Activated naive CD4-positive, alpha-beta T cell (primary cell): Measurements from ENCODE around the gene MXRA8.

Experiments
- DNase-seq, 4 experiments: peaks; one replicate each; lab custom pipeline; 2025; lab: John Stamatoyannopoulos, UW

The MXRA8 gene

GRCh38 chr1:1367315-1367714, 9.0 kb upstream of the MXRA8 start:
- no peak for DNase-seq

- DNase-seq = no peak
Measured at GRCh38 chr1:1366699-1367066, 8.3 kb upstream of the MXRA8 start.

DNA sequence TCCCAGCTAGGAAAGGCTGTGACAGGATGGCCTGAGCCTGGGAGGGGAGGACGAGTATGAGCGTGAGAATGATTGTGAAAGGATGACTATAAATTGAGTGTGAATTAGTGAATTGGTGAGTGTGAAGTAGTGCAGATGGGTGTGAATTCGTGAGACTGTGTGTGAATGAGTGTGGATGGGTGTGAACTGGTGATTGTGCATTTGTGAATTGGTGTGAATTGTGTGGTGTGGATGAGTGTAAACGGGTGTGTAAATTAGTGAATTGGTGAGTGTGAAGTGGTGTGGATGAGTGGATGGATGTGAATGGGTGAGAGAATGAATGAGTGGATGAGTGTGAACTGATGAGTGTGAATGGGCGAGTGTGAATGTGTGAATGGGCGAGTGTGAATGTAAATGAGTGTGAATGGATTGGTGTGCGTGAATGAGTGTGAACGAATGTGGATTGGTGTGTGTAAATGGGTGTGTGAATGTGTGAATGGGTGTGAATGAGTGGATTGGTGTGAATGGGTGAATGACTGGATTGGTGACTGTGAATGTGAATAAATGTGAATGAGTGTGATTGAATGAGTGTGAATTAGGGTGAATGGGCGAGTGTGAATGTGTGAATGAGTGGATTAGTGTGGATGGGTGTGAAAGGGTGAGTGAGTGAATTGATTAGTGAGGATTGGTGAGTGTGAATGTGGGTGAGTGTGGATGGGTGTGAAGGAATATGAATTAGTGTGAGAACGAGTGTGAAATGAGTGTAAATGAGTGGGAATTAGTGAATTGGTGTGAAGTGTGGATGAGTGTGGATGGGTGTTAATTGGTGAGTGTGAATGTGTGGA, 7.7 kb upstream of the MXRA8 start:
- DNase-seq = no peak

- DNase-seq = no peak
Measured at GRCh38 chr1:1364266-1364665, 5.9 kb upstream of the MXRA8 start.

GRCh38 chr1:1361982-1362423, 3.6 kb upstream of the MXRA8 start:
- no peak for DNase-seq

DNA sequence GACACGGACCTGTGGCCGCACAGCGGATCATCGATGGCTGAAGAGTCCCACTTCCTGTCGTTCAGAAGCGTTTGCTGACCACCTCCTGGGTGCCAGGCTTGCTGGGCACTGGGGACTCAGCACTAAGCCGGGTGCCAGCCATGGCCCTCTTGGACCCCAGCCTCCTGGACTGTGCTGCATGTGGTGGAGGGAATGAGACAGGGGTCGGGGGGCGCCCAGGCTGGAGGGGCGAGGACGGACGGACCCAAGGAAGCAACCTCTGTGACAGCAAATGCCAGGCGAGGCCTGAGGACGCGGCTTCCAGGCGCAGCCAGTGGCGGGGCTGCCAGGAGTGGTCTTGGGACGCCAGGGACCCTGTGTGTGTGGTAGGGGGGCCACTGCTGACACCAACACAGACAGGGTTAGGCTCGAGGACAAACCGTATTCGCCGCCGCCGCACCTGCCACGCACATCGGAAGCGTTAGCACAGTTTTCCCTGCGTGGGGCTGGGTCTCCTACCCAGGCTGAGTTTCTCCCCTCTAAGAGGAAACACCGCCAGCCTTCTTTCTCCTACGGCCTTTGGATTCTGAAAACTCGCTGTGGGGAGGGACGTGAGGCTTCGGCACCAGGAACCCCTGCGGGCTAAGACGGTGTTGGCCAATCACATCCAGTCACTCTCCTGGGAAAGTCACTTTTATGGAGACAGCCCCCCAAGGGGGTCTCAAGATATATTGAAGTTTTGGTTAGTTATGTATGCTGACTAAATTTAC, 3.1 kb upstream of the MXRA8 start:
- DNase-seq = no peak

DNA sequence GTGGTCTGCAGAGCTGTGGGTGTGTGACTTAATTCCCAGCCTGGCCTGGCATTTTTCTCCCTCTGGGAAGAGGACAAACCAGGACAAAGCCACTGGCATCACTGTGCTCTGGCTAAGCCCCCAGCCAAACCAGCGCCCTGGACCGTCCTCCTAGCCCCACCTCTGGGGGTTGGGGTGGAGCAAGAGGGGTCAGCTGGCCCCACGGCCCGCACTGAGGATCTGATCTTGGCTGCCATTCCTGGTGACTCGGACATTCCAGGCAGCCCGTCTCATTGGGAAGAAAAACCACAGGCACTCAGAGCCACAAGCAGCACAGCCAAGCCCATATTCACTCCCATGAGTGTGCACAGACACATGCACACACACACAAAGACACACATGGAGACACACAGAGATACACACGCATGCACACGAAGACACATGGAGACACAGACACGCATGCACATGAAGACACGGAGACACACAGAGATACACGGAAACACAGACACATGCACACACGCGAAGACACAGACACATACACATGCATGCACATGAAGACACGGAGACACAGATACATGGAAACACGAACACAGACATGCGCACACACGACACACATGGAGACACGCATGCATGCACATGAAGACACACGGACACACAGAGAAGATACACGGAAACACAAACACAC, 2.3 kb upstream of the MXRA8 start:
- DNase-seq = no peak

DNA sequence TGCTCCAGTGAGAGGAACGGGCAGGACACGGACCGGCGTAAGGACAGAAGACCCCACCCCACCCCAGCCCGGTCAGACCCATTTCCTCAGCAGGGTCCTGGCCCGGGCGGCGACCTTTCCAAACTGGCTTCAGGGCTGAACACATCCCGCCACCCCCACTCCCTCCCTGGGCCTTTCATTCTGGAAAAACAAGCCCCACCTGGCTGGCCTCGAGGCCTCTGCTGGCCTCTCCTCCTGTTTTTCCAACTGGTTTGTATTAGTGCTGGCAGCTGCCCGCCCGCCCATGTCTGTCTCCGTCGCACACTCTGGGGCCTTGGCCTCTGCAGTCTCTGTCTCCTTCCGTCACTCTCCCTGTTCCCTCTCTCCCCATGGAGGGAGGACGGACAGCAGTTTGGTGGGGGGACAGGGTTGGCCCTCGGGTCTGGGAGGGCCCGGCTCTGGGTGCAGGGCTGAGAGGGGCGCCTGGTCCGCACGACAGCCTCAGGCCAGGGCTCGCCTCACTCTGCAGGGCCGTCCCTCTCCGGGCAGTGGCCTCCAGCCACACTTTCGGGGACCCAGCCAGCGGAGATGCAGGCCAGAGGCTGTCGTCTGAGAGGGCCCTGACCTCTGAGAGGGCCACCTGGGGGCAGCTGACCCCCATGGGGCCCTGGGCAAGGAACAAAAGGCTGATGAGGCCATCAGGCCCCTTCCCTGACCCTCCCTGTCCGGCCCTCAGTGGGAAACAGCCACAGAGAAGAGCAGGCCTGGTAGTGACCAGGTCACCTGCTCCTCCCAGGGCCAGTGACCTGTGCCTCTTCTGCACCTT, 1.5 kb upstream of the MXRA8 start:
- no peak for DNase-seq

DNA sequence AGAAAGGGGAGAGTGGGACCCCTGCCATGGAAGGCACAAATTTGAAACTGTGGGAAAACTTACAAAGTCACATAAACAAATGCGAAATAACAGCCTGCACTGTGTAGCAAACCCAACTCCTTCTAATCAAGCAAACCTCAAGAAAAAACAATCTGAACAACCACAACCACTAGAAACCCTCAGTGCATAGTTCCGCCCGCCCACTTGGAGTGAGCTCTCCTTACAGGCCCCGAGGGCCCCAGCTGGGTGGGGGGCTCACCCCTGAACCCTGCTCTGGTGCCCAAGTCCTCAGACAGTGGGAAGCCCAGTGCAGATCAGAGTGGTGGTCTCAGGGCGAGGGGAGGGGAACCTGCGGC, 931 bp upstream of the MXRA8 start:
- no peak for DNase-seq

GRCh38 chr1:1357871-1358432, 403 bp downstream of the MXRA8 start:
- no peak for DNase-seq

DNA sequence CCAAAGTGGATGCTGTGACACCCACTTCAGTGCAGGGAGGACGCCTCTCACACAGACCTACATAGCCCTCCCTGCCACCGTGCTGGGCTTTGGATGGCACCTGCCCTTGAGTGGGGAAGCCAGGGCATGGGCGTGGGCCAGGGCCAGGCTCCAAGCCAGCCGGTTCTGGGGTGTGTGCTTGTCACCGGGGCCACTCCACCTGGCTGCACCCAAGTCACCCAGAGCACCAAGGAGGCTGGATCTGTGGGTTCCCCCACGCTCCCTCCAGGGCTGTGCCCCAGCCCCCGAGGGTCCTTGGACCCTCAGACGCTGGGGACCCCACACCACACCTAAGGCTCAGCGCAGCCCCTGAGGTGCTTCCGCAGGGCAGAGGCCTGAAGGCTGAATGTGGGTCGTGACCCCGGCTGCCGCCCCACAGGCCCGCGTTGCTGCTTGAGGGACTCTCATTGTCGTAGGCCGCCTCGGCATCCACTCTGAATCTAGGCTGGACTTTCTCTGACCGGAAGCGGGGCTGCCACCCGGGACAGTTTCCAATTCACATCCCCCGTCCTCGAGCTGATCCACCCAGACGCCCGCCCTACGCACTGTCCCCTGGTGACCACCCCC, 1.5 kb downstream of the MXRA8 start:
- DNase-seq = no peak

DNA sequence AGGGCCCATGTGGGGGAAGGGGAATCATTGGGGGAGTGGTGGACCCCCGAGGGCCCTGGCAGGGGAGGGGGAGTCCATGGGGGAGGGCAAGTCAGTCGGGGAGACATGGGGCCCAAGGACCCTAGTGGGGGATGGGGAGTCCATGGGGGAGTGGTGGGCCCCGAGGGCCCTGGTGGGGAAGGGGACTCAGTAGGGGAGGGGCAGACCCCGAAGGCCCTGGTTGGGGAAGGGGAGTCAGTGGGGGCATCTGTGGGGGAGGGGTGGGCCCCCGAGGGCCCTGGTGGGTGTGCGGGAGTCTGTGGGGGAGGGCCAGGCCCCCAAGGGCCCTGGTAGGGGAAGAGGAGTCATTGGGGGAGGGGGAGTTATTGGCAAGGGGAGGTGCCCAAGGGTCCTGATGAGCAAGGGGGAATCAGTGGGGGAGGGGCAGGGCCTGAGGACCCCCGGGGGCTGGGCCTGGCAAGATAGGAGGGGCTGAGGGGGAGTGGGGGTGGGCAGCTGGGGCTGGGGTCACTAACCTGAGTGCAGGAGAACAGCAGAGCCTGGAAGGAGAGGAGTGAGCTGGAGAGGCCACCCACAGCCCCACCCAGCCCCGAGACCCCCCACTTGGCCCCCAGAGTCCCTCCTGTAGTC, 2.1 kb downstream of the MXRA8 start:
- DNase-seq = no peak

GRCh38 chr1:1355416-1355815, 2.9 kb downstream of the MXRA8 start:
- no peak for DNase-seq

- DNase-seq = peak in 1 of 4 experiments; percentile 26
Measured at GRCh38 chr1:1354271-1355247, 3.8 kb downstream of the MXRA8 start.

DNA sequence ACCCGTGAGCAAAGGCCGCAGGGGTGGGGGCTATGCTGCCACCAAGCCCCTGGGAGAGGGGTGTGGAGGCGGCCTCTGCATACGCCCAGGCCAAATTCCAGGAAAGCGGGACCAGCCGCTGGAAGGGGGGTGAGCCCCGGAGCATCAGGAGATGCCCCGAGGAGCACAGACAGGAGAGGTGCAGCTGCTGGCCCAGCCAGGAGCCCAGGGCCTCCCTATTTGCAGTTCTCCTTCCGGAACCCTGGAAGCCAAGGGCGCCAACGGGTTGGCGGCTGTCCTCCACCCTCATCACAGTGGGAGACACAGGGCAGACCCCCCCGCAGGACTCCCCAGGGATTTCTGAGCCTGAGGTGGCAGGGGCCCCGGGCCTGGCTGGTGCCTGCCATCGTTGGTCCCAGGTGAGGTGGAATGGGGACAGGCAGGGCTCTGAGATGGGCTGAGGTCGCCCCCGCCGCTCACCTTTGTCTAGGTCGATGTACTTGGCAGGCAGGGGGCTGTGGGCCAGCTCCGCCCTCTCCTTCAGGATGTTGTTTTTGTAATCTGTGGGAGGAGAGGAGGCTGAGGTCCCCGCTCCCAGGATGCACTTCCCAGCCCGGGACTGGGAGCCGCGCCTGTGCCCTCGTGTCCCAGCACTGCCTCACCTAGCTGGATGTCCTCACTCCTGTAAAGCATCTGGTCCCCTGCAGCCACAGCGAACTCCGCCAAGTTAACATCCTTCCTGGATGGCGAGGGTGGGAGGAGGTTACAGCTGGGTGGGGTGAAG, 4.8 kb downstream of the MXRA8 start:
- no peak for DNase-seq

DNA sequence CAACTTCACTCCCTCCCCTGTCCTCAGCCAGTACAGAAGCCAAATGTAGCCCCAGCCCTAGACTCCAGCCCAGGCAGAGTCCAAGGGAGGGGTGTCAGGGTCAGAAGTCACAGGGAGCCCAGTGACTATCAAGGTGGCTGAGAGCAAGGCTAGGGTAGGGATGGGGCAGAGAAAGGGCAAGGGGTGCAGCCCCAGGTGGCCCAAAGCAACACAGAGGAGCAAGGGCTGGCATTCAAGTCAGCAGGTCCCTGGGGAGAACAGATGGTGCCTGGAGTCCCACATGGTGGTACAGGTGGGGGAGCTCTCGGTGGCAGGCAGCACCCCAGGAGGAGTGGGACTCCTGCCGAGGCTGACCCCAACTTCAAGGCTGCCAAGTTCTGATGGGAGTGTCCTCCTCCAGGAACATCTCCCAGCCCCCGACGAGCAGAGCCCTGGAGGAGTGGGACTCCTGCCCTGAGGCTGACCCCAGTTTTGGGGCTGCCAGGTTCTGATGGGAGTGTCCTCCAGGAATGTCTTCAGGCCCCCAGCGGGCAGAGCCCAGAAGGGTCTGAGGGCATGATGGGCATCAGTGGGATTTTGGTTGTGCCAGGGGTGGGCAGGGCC, 5.5 kb downstream of the MXRA8 start:
- DNase-seq = no peak

DNA sequence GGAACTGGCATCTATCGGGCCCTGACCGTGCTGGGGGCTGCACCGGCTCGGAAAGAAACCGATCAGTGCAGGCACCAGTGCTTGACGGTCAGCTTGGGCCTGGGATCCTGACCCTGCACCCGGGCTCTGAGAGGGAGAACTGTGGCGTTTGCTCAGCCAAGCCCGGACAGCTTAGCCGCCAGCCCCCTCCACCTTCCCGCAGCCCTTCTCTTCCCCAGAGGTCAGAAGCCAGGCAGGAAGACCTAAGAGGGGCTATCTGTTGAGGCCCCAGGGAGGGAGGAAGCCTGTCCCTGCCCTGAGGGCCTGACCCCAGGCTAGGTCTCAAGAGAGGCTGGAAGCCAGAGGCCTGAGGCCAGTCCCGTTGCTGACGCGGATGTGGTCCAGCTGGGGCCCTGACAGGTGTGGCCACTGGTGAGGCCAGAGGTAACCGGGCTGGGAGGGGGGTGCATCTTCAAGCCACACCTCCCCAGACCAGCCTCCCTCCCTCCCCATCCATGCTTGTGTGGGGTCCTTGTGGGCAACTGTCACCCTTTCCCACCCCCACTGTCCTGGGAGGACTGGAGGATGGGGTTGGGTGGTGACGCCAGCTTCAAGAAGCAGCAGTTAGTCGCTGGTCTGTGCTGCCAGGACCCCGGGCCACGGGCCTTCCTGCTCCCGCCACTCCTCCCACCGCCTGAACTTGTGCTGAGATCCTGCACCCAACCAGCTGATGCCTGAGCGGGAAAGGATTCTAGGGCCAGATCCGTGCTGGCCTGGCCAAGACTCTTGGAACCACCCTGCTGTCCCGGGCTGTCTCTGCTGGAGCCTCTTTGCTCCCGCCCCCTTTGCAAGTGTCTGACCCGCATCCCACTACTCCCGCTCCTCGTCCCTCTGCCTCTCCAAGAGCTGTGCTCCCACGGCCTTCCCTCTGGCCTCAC, 6.6 kb downstream of the MXRA8 start:
- no peak for DNase-seq
